CD4-positive, alpha-beta T cell treated with Interleukin-2 at 100 ng/mL for 4 hours (primary cell): Measurements from ENCODE around the gene CROCC2.

Source experiments
- DNase-seq: peaks from one replicate; pipeline ENCODE4 v3.0.0-alpha.2; 2020; ENCODE audit warnings: low spot score

The CROCC2 gene

DNA sequence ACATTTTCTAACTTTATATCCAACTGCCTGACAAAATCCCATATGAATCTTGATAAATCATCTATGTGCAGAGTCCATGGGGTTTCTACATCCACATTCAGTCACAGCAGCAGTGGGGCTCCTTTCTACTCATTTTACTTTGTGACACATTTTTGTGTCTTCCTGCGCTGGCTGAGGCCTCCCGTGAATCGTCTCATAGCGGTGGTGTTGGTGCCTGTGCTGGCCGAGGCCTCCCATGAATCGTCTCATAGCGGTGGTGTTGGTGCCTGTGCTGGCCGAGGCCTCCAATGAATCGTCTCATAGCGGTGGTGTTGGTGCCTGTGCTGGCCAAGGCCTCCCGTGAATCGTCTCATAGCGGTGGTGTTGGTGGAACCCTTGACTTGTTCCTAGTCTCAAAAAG is 109.3 kb downstream of the CROCC2 start:
- no peak for DNase-seq

DNA sequence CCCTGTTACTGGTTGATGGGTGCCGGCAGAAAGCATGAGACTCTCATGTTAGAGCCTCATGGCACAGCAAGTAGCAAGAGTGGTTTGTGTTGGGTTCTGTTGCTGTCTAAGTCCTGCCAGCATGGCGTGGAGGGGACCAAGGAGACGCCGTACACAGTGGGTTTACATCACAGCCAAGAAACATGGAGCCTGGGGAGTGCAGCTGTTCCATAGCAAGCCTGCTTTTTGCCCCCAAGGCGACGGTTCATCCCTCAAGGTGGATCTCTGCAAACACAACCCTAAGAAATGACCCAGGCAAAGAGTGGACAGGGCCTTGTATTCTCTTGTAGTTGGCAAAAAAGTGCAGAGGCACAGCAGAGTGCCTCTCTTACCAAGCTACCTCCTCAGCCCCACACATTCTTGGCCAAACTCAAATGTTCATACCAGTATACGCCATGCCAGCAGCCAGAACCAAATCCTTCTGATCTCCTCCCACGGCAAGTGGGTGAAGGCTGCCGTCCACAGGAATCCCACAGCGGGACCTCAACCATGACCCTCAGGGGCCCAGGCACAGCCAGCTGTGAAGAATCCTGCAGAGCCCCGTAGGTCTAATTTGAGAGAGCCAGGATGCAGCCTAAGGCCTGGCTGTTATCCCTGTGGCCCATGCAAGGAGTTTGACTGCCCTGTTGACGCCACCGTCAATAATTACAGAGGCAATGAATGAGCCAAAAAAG is 111.2 kb downstream of the CROCC2 start:
- DNase-seq: no peak

DNA sequence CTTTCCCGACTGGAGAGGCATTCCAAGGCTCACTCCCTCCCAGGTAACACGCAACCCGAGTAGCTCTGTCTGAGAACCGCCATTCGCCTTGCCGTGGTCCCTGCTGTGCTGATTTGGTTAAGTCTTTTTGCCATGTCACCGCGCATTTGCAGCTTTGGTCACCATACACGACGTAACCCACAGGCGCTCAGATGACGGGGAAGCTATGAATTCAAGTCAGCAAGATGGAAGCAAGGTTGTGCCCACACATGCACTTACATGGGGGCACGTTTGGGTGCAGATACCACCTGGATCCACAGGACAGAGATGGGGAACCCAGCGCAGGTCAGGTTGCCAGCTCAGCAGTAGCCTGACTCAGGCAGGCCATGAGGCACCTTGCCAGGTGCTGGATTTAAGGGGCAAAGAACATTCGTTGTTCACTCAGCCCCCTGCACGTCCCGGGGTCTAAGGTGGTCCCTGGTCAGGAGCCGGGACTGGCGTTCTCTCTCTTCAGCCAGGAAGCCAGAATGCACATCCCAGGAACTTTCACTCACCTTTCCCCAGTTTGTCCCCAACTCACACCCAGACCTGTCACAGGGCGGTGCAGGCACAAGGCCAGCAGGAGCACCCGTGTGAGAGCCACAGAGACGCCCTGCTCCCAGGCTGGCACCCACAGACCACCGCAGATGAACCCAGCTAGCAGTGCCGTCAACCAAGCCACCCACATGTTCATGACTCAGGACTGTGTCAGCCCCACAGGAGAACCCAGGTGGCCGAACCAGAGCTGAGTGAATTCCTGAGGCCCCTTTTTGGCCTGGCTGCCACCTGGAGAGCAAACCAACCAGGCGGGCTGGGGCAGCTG is 112.1 kb downstream of the CROCC2 start:
- no peak for DNase-seq

DNA sequence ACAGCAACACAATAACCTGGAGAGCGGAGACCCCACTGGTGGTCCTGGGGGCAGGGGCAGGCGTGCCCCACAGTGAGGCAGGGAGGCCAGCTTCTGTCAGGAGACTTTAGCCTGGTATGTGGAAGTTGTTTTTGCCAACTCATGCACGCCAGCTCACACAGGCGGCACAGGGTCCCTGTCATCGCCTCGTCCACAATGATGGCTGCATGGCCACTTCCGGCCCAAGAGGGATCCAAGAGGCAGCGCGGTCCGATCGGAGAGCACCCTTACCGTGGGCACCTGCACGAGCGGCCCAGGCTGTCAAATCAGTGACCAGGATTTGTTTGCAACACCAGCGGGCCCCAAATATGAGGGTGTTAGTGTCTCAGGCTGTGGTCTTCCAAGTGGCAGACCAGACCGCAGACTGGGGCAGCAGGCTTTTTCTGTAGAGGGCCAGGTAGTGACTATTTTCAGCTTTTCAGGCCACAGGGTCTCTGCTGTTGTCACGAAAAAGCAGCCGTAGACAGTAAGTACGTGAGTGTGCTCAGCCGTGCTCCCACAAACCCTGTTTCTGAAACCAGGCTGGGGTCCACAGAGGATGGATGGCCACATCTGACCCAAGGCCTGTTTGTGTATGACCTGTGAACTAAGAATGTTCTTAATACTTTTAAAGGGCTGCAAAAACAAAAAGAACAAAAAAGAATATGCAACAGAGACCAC is 113.5 kb downstream of the CROCC2 start:
- no peak for DNase-seq

DNA sequence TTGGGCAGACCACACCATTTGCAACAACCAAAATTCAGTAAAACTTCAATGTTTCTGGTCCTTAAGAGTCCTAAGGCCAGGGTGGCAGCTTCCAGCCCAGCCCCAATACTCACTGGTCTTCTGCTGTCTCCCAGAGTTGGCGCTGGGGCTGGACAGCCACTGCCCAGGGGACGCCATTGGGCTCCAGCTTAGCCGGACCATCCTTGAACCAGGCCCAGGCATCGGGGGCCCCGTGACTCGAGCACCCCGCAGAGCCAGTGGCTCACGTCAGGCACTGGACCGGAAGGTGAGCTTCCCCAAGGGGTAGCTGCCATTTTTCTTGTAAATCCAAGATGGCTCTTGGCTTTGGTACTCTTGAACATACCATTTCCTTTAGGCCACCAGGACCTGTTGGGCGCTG is 114.1 kb downstream of the CROCC2 start:
- no peak for DNase-seq

DNA sequence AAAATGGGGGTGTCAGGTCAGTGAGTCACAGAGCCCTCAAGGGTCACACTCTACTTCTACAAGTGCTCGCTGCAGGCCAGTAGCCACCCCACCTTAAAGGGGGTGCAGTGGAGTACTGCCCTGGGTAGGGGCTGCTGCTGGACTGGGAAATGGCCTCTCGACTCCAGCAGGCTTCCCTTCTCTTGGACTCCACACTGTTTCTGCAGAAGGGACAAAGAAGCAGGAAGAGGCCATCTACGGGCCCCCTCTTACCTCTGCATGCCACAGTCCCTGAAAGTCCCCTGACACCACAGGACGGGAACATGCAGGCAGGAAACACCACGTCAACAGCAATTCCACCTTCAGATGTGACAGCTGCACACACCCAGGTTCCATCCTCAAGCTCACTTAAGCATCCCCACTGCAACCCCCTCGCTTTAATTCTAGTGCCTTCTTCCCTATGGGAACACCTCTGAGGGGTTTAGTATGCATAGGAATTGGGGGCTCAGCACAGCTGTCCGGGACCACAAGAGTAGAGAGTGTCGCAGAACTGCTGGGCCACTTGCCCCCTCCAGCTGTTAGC is 114.6 kb downstream of the CROCC2 start:
- no peak for DNase-seq

DNA sequence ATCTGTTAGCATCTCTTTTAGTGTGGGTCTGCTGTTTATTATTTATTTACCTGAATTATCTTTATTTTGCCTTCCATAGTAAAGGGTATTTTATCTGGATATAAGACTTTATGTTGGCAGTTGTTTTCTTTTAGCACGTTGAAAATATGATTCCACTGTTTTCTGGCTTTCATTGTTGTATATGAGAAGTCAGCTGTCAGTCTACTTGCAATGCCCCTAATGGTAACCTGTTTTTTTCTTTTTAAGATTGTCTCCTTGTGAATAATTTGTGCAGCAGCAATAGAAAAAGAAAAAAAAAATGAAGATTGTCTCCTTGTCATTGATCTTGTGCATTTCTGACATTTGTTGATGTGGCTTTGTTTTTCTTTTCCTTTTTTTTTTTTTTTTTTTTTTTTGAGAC is 119.5 kb downstream of the CROCC2 start:
- no peak for DNase-seq

DNA sequence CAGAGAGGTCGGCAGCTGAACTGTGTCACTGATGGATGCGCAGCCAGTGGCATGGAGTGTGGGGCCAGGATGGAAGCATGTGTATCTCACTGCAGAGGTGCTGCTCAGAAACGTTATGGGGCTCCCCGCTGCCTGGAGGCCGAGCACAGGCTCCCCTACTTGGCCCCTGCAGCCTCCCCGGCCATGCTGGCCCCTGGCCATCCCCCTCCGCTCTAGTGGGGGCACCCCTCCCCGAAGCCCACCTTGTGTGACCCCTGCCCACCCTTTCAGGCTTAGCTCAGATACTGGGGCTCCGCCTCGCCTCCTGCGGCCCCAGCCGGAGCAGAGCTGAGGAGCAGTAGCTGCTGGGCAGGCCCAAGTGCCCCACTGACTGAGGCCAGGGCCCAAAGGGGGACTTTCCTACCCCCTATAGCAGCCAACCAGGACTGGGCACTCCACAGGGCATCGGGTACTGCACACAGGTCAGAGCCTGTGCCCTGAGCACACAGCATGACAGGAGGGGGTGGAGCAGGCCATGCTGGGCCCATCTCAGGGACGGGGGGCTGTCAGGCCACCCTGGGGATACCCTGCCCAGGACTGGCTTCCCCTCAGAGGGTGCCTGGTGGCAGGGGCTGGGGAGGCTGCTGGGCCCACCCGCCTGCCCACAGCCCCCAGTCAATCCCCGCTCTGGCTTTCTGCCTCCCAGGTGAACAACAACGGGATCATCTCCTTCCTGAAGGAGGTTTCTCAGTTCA is 123.6 kb downstream of the CROCC2 start:
- no peak for DNase-seq

DNA sequence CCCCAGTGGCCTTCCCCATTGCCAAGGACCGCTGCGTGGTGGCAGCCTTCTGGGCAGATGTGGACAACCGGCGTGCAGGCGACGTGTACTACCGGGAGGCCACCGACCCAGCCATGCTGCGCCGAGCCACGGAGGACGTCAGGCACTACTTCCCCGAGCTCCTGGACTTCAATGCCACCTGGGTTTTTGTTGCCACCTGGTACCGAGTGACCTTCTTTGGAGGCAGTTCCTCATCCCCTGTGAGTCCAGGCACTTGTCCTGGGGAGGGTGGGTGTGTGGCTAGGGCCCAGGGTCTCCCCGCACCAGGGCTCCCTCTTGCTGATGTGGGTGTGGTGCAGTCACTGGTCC is 124.2 kb downstream of the CROCC2 start:
- DNase-seq: no peak

DNA sequence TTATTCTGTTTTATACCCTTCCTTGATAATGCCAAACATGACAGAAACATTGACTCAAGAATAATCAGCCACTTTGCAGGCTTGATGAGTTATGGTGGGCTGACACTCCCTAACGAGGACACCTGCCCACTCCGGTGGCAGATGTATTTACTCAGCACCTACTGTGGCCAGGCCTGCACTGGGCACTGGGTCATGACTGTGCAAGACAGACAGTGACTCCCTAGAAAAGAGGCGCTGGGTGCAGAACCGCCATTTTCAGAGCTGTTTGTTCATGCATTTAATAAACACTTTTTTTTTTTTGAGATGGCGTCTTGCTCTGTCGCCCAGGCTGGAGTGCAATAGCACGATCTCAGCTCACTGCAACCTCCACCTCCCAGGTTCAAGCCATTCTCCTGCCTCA is 124.7 kb downstream of the CROCC2 start:
- DNase-seq: no peak

DNA sequence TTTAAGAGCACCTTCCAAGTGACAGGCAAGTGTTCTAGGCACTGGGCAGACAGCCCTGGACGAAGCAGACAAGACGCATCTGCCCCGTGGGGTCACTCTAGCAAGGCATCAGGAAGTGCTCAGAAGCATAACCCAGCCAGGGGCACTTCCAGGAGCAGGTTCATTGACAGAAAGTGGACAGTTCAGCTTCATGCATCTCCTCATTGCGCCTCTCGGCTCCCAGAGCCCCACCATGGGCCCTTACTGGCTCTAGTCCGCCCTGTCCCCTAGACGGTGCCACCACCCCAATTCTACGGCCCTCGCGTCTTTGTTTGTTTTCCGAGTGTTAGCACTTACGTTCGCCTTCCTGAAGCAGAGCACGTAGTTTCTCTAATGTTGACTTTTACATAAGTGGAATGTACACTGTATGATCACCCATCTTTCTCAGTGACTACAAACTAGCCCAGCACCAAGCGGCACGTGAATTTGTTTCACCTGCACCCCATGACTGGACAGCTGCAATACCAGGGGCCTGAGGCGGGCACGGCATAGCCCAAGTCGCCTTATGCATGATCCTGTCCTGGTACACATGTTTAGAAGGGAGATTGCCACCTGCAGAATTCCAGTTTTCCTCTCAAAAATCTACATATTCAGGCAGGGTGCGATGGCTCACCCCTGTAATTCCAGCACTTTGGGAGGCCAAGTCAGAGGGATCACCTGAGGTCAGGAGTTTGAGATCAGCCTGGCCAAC is 125.5 kb downstream of the CROCC2 start:
- DNase-seq: no peak

DNA sequence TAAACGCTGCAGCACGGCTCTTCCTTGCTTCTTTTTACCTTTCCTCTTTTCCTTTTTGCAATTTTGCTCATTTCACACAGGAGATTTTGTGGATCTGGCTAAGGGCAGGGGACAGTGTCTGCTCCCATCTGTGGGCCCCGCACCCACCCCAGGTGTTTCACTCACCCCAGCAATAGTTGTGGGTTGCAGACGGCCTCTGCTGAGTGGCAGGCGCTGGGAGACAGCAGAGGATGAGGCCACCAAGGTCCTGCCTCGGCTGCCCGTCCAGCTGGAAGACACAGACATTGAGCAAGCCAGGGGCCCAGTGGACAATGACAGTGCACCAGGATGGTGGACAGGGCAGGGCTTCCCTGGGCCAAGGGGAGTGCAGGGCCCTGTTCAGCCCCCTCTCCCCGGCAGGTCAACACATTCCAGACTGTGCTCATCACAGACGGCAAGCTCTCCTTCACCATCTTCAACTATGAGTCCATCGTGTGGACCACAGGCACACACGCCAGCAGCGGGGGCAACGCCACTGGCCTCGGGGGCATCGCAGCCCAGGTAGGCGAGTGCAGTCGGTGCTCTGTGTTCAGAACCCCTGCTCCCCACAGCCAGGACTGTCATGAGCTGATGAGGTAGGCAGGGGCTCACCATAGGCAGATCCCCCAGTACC is 127.3 kb downstream of the CROCC2 start:
- DNase-seq: no peak

DNA sequence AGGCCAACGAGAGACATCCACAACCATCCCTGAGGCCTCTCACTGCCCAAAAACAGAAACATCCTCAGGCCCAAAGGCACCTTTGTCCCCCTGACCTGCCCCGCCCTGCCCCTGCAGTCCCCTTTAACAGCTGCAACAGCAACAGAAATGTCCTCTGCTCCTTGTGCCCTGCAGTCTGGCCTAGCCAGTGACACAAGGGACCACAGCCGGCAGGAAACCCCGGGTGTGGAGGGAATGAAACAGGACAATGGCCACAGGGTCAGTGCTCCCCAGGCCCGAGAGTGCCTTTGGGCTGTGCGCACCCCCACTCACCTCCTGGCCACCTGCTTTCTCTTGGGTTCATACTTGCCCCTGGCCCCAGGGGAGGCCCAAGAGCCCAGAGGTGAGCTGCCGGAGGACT is 127.9 kb downstream of the CROCC2 start:
- DNase-seq: no peak

DNA sequence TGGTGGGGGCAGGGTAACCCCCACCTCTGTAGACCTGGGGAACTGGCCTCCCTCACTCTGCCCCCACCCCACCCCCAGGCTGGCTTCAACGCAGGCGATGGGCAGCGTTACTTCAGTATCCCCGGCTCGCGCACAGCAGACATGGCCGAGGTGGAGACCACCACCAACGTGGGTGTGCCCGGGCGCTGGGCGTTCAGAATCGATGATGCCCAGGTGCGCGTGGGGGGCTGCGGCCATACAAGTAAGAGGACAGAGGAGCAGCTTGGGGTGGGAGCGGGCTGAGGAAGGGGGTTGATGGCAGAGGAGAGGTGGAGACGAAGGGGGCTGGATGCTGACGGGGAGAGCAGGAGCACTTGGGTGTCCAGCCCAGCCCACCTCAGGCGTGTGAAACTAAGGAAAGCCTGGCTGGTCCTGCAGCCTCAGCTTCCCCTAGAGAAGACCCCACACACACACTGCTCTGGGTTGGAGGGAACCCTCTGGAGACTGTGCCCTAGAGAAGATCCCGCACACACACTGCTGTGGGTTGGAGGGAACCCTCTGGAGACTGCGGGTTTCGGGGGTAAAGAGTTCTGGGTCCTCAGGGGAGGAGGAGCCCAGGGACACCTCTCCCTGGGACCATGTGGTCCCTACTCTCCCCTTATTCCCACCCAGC is 128.5 kb downstream of the CROCC2 start:
- DNase-seq: no peak

DNA sequence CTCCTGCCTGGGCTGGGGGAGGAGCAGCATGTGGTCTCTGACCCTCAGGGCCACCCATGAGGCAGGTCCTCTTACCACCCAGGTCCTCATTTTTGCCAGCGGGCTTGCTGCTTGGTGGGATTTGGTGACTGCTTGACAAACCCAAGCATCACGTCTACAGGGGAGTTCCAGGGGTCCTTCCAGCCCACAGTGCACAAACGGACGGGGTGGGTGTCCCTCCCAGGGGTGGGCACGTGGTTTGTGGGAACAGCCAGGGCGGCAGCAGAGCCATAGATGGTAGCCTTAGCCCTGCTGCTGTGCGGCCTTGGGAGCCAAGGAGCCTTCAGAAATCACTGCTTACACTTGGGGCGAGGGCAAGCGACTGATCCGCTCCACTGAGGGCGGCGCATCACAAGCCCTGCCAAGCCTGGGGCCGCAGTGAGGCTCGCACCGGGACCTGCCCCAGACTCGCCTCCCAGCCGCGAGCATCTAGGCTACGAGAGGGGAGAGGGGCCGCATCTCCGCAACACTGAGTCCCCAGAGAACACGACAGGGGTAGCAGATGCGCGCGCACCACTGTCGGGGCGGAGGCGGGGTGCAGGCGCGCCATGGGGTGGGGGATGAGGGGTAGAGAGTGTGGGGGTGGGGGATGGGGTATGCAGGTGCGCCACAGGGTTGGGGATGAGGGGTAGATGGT is 129.1 kb downstream of the CROCC2 start:
- DNase-seq: peak; percentile 15

DNA sequence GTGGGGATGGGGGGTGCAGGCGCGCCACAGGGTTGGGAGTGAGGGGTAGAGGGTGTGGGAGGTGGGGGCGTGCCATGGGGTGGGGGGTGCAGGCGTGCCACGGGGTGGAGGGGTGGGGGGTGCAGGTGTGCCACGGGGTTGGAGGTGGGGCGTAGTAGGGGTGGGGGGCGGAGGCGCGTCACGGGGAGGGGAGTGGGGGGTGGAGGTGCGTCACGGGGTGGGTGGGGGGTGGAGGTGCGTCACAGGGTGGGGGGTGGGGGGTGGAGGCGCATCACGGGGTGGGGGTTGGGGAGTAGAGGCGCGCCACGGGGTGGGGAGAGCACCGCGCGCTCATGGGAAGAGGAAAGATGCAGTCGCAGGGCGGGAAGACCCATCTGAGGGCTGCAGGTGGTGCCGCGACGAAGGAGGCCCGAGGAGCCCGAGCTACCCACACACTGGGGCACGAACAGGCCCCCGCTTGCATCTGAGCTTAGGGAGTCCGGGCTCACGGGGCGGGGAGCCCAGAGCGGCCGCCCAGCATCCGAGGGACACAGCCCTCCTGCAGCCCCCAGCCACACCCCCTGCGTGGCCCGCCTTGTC is 129.8 kb downstream of the CROCC2 start:
- no peak for DNase-seq

DNA sequence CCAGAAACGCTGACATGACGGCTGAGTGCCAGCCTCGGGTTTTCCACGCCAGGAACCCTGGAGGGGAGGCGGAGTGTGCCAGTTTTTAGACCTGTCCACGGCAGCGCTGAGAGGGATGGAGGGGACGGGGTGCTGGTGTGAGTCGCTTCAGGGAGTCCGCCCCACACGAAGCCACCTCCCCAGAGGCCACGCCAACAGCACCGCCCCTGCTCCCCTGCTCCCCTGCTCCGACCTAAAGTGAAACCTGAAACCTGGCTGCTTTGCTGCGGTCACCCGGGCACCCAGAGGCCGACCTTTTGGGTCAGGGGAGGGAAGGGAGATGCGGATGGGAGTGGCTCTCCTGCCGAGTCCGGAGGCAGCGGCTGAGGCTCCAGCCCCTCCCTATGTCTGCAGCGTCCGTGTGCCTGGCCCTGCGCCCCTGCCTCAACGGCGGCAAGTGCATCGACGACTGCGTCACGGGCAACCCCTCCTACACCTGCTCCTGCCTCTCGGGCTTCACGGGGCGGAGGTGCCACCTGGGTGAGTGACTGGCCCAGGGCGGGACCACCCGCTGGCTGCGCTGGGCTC is 130.3 kb downstream of the CROCC2 start:
- peak; percentile 60 for DNase-seq

DNA sequence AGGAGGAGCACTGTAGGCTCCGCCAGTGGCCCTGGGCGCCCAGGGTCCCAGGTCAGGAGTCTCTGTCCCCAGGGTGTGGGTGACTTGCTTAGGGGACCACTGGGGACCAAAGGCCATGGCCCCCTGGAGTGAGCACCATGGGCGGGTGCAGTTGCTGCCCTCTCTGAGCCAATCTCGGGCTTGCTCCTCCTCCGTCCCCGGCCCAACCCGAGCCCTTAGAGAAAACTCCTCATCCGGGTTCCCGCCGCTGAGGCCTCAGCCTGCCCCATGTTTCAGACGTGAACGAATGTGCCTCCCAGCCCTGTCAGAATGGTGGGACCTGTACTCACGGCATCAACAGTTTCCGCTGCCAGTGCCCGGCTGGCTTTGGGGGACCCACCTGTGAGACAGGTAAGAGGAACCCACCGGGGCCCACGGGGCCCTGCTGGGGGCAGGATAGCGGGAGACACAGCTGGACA is 130.9 kb downstream of the CROCC2 start:
- DNase-seq: peak; percentile 12

DNA sequence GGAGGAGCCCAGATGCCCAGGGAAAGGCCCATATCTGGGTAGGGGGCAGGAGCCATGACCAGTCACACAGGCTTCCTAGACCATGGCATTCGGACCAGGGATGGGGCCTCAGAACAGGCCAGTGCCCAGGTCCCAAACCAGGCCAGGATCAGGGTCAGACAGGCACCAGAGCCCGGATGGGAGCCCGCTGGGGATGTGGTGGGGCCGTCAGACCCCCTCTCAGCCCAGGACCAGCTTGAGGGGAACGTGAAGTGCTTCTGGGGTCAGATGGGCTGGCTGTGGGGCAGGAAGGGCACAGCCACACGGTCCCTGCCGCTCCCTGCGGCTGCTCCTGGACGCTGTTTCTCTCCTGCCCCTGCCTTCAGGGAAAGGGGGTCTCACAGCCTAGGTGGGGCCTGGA is 131.4 kb downstream of the CROCC2 start:
- DNase-seq: no peak
